MM.1S (cell line): ENCODE data around the gene LBH.

Source experiments
- DNase-seq: peaks from one replicate; pipeline ENCODE4 v3.0.0-alpha.2; 2015
- H2AFZ ChIP-seq: fragments of 300-600 bp; sonication (generic); 2 replicates; pipeline ENCODE4 v1.6.0; 2016; ENCODE audit warnings: antibody characterized with exemption, low read length
- H3F3A ChIP-seq: fragments of 300-600 bp; sonication (generic); 2 replicates; pipeline ENCODE4 v1.6.1; 2016; ENCODE audit warnings: mild to moderate bottlenecking, antibody characterized with exemption, low read length, moderate library complexity, mixed read lengths; ENCODE audit not compliant: insufficient read depth
- H3K27ac ChIP-seq: fragments of 300-600 bp; sonication (generic); 2 replicates; pipeline ENCODE4 v1.5.1; 2016; ENCODE audit warnings: mild to moderate bottlenecking, low read length
- H3K27me3 ChIP-seq: fragments of 300-600 bp; sonication (generic); replicated peaks from 2 replicates; pipeline ENCODE4 v1.6.0; 2016; ENCODE audit warnings: low read length; ENCODE audit not compliant: insufficient read depth
- H3K36me3 ChIP-seq: fragments of 300-600 bp; sonication (generic); replicated peaks from 2 replicates; pipeline ENCODE4 v1.6.1; 2016; ENCODE audit warnings: mild to moderate bottlenecking, low read length, mixed read lengths; ENCODE audit not compliant: insufficient read depth
- H3K4me1 ChIP-seq: fragments of 300-600 bp; sonication (generic); 2 replicates; pipeline ENCODE4 v1.6.1; 2016; ENCODE audit warnings: low read length, mixed read lengths
- H3K4me2 ChIP-seq: fragments of 300-600 bp; sonication (generic); 2 replicates; pipeline ENCODE4 v1.6.0; 2016; ENCODE audit warnings: low read depth, low read length
- H3K4me3 ChIP-seq: fragments of 300-600 bp; sonication (generic); 2 replicates; pipeline ENCODE4 v1.5.1; 2016; ENCODE audit warnings: low read length, mixed read lengths
- H3K79me2 ChIP-seq: fragments of 300-600 bp; sonication (generic); 2 replicates; pipeline ENCODE4 v1.6.1; 2016; ENCODE audit warnings: mixed run types, low read length, mixed read lengths
- H3K9ac ChIP-seq: fragments of 300-600 bp; sonication (generic); 2 replicates; pipeline ENCODE4 v1.6.1; 2016; ENCODE audit warnings: low read length, mixed read lengths
- H3K9me2 ChIP-seq: fragments of 300-600 bp; sonication (generic); replicated peaks from 2 replicates; pipeline ENCODE4 v1.6.1; 2016; ENCODE audit warnings: mild to moderate bottlenecking, low read length, mixed read lengths; ENCODE audit not compliant: insufficient read depth
- H3K9me3 ChIP-seq: fragments of 300-600 bp; sonication (generic); replicated peaks from 2 replicates; pipeline ENCODE4 v1.6.1; 2016; ENCODE audit warnings: mild to moderate bottlenecking, low read length, mixed read lengths; ENCODE audit not compliant: insufficient read depth
- H4K20me1 ChIP-seq: fragments of 300-600 bp; sonication (generic); 2 replicates; pipeline ENCODE4 v1.6.1; 2016; ENCODE audit warnings: mild to moderate bottlenecking, low read length, moderate library complexity, mixed read lengths; ENCODE audit not compliant: insufficient read depth
- EZH2 ChIP-seq: fragments of 300-600 bp; sonication (generic); optimal IDR thresholded peaks from 2 replicates; pipeline ENCODE3; 2017; ENCODE audit warnings: low read depth, mild to moderate bottlenecking, antibody characterized with exemption, low read length, mixed read lengths
- EZH2phosphoT487 ChIP-seq: fragments of 300-600 bp; sonication (generic); IDR thresholded peaks from 2 replicates; pipeline ENCODE4 v1.6.1; 2018; ENCODE audit warnings: antibody characterized with exemption, low read length
- TF ChIP-seq, protein P1 (sequence below): fragments of 300-600 bp; sonication (generic); IDR thresholded peaks from 2 replicates; pipeline ENCODE4 v1.5.1; 2016; ENCODE audit warnings: antibody characterized with exemption, low read length, mixed read lengths

LBH gene

DNA sequence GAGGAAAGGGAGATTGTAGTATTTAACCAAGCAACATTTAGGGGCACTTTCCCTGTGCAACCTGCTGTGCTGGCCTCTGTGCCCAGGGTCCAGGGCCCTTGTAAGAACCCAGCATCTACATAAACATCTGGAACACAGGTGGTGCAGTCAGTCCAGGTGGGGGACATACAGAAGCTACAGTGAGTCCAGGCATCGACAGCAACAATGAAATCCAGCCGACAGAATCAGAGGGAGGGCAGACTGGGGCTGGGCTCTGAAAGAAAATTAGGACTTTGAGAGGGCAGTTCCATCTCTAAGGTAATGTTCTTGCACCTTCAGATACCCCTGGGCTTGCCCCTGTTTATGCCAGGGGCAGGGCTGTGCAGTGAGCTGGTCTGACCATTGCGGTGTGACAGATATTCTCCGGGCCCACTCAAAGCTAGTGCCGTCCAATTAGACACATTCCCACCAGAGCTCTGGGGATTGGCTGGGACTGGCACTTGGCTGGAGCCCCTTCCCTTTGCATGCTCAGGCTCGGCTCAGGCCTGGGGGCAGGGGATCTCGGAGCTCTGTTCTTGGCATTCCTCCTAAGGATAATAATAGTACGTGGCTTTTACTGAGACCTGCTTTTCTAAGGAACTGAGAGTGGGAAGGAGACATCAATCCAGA lies 5.4 kb downstream of the LBH start:
- Histone ChIP-seq H3K9me2 (no peaks in the 10 kb centered on the region), H3K4me1 (no peaks in the 10 kb centered on the region), H2AFZ (no peak overlapping the region), H3K4me3 (no peak overlapping the region), H3K36me3 (no peaks in the 10 kb centered on the region), H3K4me2 (no peak overlapping the region), H3K79me2 (no peaks in the 10 kb centered on the region), H4K20me1 (no peaks in the 10 kb centered on the region), H3F3A (no peaks in the 10 kb centered on the region), H3K9ac (no peak overlapping the region), H3K27me3 (peaks cover 22% of the 10 kb centered on the region), H3K9me3 (no peaks in the 10 kb centered on the region), H3K27ac (no peak overlapping the region)
- DNase-seq, result no peak
- TF ChIP-seq, protein P1, sequence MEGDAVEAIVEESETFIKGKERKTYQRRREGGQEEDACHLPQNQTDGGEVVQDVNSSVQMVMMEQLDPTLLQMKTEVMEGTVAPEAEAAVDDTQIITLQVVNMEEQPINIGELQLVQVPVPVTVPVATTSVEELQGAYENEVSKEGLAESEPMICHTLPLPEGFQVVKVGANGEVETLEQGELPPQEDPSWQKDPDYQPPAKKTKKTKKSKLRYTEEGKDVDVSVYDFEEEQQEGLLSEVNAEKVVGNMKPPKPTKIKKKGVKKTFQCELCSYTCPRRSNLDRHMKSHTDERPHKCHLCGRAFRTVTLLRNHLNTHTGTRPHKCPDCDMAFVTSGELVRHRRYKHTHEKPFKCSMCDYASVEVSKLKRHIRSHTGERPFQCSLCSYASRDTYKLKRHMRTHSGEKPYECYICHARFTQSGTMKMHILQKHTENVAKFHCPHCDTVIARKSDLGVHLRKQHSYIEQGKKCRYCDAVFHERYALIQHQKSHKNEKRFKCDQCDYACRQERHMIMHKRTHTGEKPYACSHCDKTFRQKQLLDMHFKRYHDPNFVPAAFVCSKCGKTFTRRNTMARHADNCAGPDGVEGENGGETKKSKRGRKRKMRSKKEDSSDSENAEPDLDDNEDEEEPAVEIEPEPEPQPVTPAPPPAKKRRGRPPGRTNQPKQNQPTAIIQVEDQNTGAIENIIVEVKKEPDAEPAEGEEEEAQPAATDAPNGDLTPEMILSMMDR, result no peak
- TF ChIP-seq EZH2, result no peak
- no peak for TF ChIP-seq EZH2phosphoT487

DNA sequence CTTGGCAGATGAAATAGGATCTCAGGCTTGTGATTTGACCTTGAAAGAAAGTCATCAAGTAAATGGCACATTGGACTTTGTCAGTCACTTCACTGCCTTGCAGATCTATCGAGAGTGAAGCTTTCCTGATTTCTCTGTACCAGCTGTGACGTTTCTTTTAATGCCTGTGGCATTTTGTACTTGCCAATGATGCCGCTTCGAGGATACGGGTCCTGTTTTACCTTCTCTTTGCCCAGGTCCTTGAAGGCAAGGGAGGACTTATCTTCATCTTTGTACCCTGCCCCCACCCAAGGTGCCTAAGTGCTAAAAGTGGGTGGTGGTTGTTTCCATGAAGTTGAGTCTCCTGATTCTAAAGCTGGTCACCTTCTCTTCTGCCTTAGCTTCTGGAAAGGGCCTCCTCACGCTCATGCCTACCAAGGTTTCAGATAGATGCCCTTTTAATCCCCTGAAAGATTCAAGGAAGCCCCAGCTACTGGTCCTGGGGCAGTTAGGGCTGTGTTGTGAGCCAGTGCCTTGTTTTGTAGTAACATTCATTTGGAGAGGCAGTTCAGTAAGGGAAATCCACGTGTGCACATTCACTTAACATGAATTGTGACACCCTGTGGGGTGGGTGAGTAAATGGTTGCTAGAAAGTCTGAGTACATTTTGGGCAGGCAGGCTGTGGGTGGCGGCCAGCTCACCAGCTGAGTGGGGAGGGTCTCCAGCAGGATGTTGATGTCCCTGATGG lies 6.1 kb downstream of the LBH start:
- H2AFZ ChIP-seq, result no peak overlapping the region
- DNase-seq, result no peak
- H3K9me3 ChIP-seq, result no peaks in the 10 kb centered on the region
- H3K79me2 ChIP-seq, result no peaks in the 10 kb centered on the region
- no peaks in the 10 kb centered on the region for H3K36me3 ChIP-seq
- H3K27me3 ChIP-seq, result peaks cover 17% of the 10 kb centered on the region
- H3K4me2 ChIP-seq, result no peak overlapping the region
- no peaks in the 10 kb centered on the region for H3K4me1 ChIP-seq
- H3K9me2 ChIP-seq, result no peaks in the 10 kb centered on the region
- H3K9ac ChIP-seq, result no peak overlapping the region
- TF ChIP-seq EZH2phosphoT487 (no peak), EZH2 (no peak)
- TF ChIP-seq, protein P1, result no peak
- H3K4me3 ChIP-seq, result no peak overlapping the region
- H4K20me1 ChIP-seq, result no peaks in the 10 kb centered on the region
- no peak overlapping the region for H3K27ac ChIP-seq
- no peaks in the 10 kb centered on the region for H3F3A ChIP-seq

DNA sequence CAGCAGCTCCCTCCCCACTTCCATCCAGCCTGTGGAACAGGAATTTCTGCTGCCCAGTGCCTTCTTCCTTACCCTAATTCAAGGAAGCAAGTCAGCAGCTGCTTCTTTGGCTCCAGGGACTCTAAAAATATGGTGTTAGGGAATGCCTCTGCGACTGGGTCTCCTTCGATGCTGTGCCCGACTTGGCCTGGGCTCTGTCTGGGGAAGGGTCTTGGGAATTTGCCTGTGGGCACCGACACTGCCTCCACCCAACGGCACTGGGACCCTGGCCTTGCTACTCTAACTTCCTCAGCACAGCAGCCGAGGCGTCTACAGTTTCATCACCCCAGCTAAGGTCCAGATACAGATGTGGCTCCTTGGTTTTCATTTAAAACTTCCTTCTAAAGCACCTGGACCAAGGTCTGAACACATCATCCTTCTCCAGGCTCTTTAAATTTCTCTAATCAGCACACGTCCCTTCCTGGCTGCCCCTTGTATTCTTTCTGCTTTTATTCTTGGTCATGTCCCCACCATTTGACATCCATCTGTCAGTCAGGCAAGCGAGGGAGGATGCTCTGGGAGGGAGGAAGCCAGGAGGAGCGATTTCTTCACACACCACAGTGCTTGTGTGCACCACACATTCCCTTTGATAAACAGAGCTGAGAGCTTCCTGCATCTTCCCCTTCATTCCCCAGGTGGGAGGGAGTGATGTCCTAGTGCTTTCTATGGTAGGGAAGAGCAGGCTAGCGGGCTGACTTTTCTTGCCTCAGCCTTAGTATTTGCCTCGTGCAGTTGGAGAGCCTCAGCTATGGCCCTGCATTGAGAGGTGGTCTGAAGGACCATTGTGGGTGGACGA lies 6.8 kb downstream of the LBH start:
- H3K9ac ChIP-seq, result no peak overlapping the region
- no peak for DNase-seq
- no peaks in the 10 kb centered on the region for H3K36me3 ChIP-seq
- no peak overlapping the region for H3K4me3 ChIP-seq
- H3K4me2 ChIP-seq, result no peak overlapping the region
- H4K20me1 ChIP-seq, result no peaks in the 10 kb centered on the region
- TF ChIP-seq EZH2, result no peak
- TF ChIP-seq EZH2phosphoT487, result no peak
- TF ChIP-seq, protein P1, result no peak
- no peaks in the 10 kb centered on the region for H3K9me2 ChIP-seq
- no peaks in the 10 kb centered on the region for H3K9me3 ChIP-seq
- H3K79me2 ChIP-seq, result no peaks in the 10 kb centered on the region
- no peak overlapping the region for H2AFZ ChIP-seq
- no peaks in the 10 kb centered on the region for H3K4me1 ChIP-seq
- no peaks in the 10 kb centered on the region for H3F3A ChIP-seq
- H3K27me3 ChIP-seq, result peaks cover 9% of the 10 kb centered on the region; the same call in 1 of the 2 replicates
- H3K27ac ChIP-seq, result no peak overlapping the region
